ENCODE measurements around the gene INPP5A.
"Not testable (repeated sequence)": the region's sequence is repeated elsewhere in the genome, so short reads cannot be mapped to it uniquely, and the experiment has no call there.

Gene INPP5A

DNA sequence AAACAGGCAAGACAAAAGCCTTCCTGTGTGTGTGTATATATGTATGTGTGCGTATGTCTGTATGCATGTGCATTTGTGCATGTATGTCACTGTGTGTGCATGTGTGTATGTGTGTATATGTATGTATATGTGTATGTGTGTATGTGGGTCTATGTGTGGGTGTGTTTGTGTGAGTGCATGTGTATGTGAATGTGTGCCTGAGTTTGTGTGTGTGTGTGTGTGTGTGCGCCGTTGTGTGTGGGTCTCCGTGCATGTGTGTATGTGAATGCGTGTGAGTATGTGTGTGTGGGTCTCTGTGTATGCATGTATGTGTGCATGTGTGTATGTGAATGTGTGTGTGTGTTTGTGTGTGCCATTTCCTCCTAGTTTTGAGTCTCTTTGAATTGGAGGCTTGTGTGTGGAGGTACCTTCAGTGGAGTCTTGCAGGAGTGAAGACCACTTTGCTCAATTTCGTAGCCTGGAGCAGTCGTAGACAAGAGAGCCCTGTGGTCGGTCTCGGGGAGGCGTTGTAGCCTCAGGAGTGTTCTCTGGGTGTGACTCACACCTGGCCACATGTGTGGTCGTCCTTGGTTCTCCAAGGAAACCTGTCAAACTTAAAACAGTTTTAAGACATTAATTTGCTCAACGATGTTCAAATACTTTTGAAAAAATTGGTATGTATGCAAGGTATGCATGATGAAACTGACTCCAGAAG is 28.1 kb downstream of the INPP5A start:
- FAIRE-seq = no peak

DNA sequence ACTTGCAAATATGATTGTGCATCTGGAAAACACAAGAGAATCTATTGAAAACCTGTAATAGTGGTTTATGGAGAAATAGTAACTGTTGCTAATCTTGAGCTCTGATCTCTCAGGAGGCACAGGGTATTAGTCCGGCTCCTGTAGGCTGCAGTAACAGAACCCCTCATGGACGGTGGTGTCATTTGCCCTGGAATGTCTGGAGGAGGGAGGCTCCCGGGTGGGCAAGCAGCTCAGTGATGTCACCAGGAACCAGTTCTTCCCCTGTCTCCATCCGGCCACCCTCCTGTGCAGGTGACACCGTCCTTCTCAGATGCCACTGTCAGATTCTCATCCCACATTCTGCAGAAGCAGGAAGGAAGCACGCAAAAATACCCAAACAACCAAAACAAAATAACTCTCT is 29.3 kb downstream of the INPP5A start:
- FAIRE-seq = no peak

DNA sequence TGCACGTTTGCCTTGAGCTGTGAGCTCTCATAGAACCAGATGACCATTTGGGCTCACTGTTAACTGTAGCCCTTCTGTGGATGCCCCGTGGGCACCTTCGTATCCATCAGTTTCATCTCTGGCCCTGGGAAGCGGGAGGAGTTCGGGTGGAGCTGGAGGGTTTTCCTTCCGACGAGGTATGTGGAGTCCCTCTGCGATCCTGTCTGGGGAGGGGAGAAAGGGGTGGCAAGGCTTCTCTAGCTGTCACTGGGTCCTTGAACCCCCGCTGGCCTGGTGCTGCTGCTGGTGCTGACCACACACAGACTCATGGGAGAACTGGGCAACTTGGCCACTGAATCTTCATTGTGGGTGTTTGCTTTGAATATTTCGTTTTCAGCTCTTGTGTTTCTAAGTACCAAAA is 32.7 kb downstream of the INPP5A start:
- FAIRE-seq = no peak

DNA sequence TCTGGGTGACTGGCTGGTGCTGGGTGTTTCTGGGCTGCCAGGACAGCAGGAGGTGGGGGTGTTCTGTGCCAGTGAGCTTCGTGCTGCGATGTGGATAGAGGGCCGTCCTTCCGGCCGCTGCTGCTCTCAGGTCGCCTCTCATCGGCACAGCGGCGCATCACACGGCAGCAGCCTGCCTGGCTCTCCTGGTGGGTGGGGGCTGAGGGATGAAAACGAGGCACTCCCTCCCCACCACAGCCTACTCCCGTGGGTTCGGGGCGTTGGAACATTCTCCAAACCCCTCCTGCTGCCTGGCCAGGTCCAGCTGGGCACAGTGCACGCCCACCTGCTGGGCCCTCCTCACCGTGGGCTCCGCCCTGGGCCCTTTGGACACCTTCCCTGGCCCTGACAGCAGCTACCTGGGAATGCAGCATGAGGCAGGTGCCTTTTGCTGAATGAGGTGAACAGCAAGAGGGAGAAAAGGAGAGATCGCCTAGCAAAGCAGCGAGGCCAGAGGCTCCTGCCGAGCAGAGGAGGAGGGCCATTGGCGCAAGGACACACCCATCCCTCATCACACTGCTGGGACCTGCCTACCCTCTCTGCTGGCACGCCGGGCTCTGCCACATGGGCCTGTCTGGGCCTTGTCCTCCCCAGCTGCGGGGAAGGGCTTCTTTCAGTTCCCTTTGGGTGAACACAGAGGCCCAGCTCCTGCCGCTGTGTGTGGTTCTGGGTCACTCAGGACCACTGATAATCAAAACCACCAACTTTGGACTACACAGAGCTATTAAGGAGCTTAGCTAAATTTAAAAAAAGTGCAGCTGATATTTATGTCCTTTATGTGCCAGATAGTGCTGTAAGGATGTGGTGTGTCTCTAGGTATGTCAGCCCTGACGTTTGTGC is 33.4 kb downstream of the INPP5A start:
- no peak for FAIRE-seq

GRCh38 chr10:132571650-132572544 is 34.3 kb downstream of the INPP5A start:
- FAIRE-seq = no peak

- FAIRE-seq = no peak
Observed at GRCh38 chr10:132572545-132572937, 35.0 kb downstream of the INPP5A start.

- not testable (repeated sequence) for FAIRE-seq
Observed at GRCh38 chr10:132572946-132573345, 35.4 kb downstream of the INPP5A start.

DNA sequence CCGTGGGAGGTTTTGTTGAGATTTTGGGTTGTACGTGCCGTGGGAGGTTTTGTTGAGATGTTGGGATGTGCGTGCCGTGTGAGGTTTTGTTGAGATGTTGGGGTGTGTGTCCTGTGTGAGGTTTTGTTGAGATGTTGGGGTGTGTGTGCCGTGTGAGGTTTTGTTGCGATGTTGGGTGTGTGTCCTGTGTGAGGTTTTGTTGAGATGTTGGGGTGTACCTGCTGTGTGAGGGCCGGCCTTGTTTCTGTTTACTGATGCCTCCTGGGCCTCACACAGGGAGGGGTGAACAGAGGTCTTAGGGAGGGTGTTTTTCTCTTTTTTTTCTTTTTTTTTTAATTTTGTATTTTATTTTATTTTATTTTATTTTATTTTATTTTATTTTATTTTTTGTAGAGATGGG is 36.7 kb downstream of the INPP5A start:
- FAIRE-seq = no peak

GRCh38 chr10:132574783-132575319 is 37.3 kb downstream of the INPP5A start:
- FAIRE-seq = no peak

DNA sequence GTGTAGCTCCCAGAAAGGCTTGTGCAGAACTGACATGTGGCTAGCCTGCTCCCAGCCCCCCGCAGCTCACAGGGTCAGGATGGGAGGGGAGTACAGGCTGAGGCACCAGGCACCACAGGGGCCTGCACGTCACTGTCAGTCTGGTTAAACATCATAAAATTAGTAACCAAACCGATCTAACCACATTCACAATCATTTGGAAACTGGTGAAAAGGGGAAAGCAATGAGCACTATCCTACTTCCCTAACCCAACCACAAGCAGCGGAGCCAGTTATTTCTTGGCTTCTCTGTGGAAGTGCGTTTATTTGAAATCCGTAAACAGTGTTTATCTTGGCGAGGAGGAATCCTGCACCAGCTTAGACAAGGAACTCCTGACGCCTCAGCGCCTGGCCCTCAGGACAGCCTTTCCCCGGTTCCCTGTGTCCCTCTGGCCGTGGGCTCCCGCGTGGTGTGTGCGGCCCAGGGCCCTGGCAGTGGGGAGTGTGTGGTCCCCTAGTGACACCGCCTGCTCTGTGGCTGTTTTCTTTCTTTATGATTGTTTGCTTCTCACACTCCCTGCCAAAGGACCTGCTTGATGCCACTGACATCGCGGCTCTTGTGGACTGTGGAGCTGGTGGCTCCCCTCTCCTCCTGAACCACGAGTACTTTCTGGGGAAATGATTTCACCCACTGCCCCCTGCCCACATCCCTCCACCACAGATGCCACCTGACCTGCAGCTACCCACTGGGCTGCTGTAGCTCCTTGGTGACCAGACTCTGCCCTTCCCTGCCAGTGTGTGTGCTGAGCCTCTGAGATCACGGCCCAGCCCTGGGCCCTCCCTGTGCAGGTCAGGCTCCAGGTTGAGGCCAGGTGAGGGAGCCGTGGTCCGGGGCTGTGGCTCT is 38.0 kb downstream of the INPP5A start:
- FAIRE-seq = no peak

DNA sequence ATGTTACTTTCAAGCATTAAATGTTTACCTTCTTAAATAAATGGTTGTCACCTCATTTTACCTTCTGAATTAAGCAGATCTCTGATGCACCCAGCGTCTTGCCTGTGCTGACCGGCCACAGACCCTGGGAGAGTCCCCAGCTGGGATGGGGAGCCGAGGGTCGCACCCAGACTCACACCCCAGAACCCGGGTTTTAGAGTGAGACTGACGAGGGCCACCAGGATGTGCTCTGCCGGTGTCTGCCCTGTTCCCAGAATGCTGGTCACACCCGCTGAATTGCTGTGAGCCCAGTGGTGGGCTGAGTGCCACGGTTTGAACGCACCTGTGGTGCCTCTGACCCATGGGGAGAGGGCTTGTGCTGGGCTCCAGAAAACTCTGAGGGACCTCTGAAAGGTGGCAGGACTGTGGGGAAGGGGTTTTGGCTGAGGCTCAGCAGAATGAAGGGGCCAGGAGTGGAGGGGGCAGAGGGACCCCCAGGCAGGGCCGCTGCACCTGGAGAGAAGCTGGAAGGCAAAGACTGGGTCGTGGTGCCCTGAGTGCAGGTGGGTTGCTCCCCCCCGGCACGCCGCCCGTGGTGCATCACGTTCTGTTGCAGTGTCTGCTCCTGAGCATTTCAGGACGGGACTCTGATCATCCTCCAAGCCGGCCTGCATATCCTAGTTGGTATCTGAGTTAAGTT is 39.2 kb downstream of the INPP5A start:
- FAIRE-seq = no peak

- no peak for FAIRE-seq
Observed at GRCh38 chr10:132577350-132578003, 39.9 kb downstream of the INPP5A start.

GRCh38 chr10:132578287-132578951 is 40.8 kb downstream of the INPP5A start:
- FAIRE-seq = no peak

DNA sequence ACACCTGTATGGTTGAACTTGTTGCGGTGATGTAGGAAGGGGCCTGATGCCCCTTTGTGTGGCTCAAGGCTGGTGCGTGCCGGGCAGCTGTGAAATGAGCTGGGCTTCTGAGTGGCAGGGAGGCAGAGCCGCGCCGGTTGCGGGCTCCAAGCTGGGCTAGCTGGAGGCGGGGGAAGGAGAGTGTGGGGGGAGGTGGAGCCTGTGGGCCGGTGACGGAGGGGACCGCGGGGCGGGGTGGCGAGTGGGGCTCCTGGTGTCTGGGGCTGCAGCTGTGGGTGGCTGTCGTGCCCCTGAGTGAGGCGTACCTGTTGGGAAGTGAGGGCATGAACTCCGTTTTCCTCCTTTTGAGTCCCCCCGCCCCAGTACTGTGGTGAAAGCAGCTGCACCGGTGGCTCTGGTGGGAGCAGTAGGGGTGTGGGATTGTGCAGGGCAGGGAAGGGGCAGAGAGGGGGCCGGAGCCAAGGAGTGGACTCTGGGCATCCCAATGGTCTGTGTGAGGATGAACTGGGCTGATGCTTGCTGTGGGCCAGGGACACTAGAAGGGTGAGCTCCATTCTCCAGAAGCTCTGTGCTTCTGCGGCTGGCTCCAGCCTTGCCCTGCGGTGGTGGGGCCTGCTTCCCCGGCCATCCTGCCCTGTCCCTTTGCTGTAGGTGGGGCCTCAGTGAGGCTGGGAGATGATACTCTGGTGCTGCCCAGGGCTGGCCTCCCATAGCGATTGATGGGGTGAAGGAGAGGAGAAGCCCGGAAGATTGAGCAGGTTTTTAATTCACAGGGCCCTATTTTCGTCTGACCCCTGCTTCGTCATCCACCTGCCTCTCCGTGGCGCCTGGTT is 41.7 kb downstream of the INPP5A start:
- no peak for FAIRE-seq

- no peak for FAIRE-seq
Observed at GRCh38 chr10:132580143-132580542, 42.6 kb downstream of the INPP5A start.

- no peak for FAIRE-seq
Observed at GRCh38 chr10:132580617-132581016, 43.0 kb downstream of the INPP5A start.

- FAIRE-seq = no peak
Observed at GRCh38 chr10:132582137-132582536, 44.5 kb downstream of the INPP5A start.

- FAIRE-seq = no peak
Observed at GRCh38 chr10:132582771-132583170, 45.2 kb downstream of the INPP5A start.

DNA sequence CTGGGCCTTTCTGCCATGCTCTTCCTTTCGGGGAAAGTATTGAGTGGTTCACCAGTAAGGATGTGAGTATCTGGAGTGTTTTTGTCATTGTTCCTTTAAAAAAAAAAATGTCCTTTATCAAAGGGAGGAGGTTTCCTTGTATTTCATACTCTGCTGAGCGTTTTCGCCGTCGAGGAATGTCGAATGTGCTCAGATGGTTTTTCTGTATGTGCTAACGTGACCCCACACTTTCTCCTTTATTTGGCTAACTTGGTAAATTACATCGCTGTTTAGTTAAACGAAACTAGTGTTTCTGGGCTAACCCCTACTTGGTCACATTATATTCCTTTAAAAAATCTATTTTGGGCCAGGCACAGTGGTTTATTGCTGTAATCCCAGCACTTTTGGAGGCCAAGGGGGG is 45.9 kb downstream of the INPP5A start:
- no peak for FAIRE-seq
